Measurements from ENCODE around the gene HPS4.
A peak's percentile ranks its signal among the peaks of the same experiment; 100 is the strongest.

GRCh38 chr22:26502688-26503561 is 19.3 kb upstream of the HPS4 start:
- TF ChIP-seq CTCF (IDR thresholded peaks at IDR 0.05) (peak; percentile 14 to 46 (median 36)), POLR2A (IDR thresholded peaks at IDR 0.05) (no peak)

All from Peyer's patch (tissue), 4 donors.